CD4-positive, alpha-beta T cell treated with Interleukin-21 for 1 hour (primary cell): ENCODE results near the gene SETBP1.

ENCODE experiments used
- DNase-seq: peaks from one replicate; pipeline ENCODE4 v3.0.0-alpha.2; 2020

The SETBP1 gene

GRCh38 chr18:44882163-44882868 lies 201.6 kb downstream of the SETBP1 start:
- DNase-seq: no peak

- DNase-seq: no peak
These were observed 203.0 kb downstream of the SETBP1 start for GRCh38 chr18:44883671-44884070.

- no peak for DNase-seq
These were observed 203.7 kb downstream of the SETBP1 start for GRCh38 chr18:44884431-44884830.

GRCh38 chr18:44885507-44885906 lies 204.8 kb downstream of the SETBP1 start:
- DNase-seq: no peak

- DNase-seq: peak; percentile 29
These were observed 206.5 kb downstream of the SETBP1 start for GRCh38 chr18:44887227-44887631.

- DNase-seq: no peak
These were observed 208.4 kb downstream of the SETBP1 start for GRCh38 chr18:44889111-44889510.

- no peak for DNase-seq
These were observed 212.5 kb downstream of the SETBP1 start for GRCh38 chr18:44893045-44893706.

GRCh38 chr18:44893966-44894365 lies 213.3 kb downstream of the SETBP1 start:
- no peak for DNase-seq

- DNase-seq: peak; percentile 37
These were observed 214.6 kb downstream of the SETBP1 start for GRCh38 chr18:44895176-44895798.

GRCh38 chr18:44896846-44897245 lies 216.2 kb downstream of the SETBP1 start:
- no peak for DNase-seq

- no peak for DNase-seq
These were observed 216.7 kb downstream of the SETBP1 start for GRCh38 chr18:44897411-44897810.

- DNase-seq: no peak
These were observed 217.1 kb downstream of the SETBP1 start for GRCh38 chr18:44897816-44898215.

- no peak for DNase-seq
These were observed 217.8 kb downstream of the SETBP1 start for GRCh38 chr18:44898498-44898897.

- no peak for DNase-seq
These were observed 219.1 kb downstream of the SETBP1 start for GRCh38 chr18:44899832-44900231.

GRCh38 chr18:44900627-44901026 lies 219.9 kb downstream of the SETBP1 start:
- no peak for DNase-seq

GRCh38 chr18:44901283-44901682 lies 220.6 kb downstream of the SETBP1 start:
- no peak for DNase-seq

- no peak for DNase-seq
These were observed 222.6 kb downstream of the SETBP1 start for GRCh38 chr18:44903327-44903726.

GRCh38 chr18:44904768-44905167 lies 224.1 kb downstream of the SETBP1 start:
- DNase-seq: no peak

GRCh38 chr18:44909191-44909719 lies 228.6 kb downstream of the SETBP1 start:
- no peak for DNase-seq

GRCh38 chr18:44911260-44911659 lies 230.6 kb downstream of the SETBP1 start:
- no peak for DNase-seq

GRCh38 chr18:44911773-44912172 lies 231.1 kb downstream of the SETBP1 start:
- no peak for DNase-seq

- no peak for DNase-seq
These were observed 232.2 kb downstream of the SETBP1 start for GRCh38 chr18:44912740-44913478.

GRCh38 chr18:44914028-44914427 lies 233.3 kb downstream of the SETBP1 start:
- DNase-seq: no peak
